HEK293 (cell line): ENCODE measurements around the gene VPS13D.

Experiments used
- CTCF ChIA-PET: fragments of 350-600 bp; formaldehyde crosslinking; extraction: SDS; loops from one replicate; lab custom pipeline; 2021; ENCODE audit warnings: antibody characterized with exemption; lab: Yijun Ruan, JAX
- POLR2A ChIA-PET: fragments of 300-600 bp; formaldehyde crosslinking; extraction: SDS; loops from one replicate; lab custom pipeline; 2020; ENCODE audit warnings: antibody characterized with exemption, inconsistent platforms; lab: Yijun Ruan, JAX
- H3K27ac ChIP-seq: fragments of 200-500 bp; sonication (Bioruptor generic); 2 replicates; pipeline ENCODE4 v1.5.1; 2014; ENCODE audit warnings: low read depth, low read length, control low read depth, inconsistent platforms; ENCODE audit errors: extremely low read depth
- H3K36me3 ChIP-seq, 2 experiments: fragments of 200-500 bp in 1 of 2; sonication (Bioruptor generic) in 1 of 2; 1 replicate in 1 of 2; 2 replicates in 1 of 2; pipeline ENCODE4 v1.5.1; 2014 to 2017; ENCODE audit warnings: inconsistent platforms in 2 of 2, low read length in 2 of 2; ENCODE audit not compliant: control insufficient read depth in 2 of 2, insufficient read depth in 1 of 2
- H3K4me1 ChIP-seq: fragments of 200-500 bp; sonication (Bioruptor generic); 2 replicates; pipeline ENCODE4 v1.5.1; 2014; ENCODE audit warnings: mild to moderate bottlenecking, low read length, inconsistent platforms; ENCODE audit not compliant: control insufficient read depth, insufficient read depth
- H3K4me3 ChIP-seq: 2 replicates; pipeline ENCODE4 v1.5.1; 2011; ENCODE audit warnings: low read depth, mild to moderate bottlenecking, control low read depth, low read length, moderate library complexity
- H3K9me3 ChIP-seq: fragments of 200-500 bp; sonication (Bioruptor generic); 2 replicates; pipeline ENCODE4 v1.5.1; 2014; ENCODE audit warnings: low read depth, low read length, inconsistent platforms; ENCODE audit not compliant: control insufficient read depth, insufficient read depth
- BCL11A ChIP-seq: fragments of 450-650 bp; formaldehyde crosslinking; IDR thresholded peaks from 2 replicates; pipeline ENCODE4 v1.5.1; 2016; ENCODE audit warnings: low read depth, missing biosample characterization, missing genetic modification characterization
- GLI2 ChIP-seq: fragments of 450-650 bp; formaldehyde crosslinking; IDR thresholded peaks from 2 replicates; pipeline ENCODE4; 2017; ENCODE audit warnings: missing biosample characterization, missing genetic modification characterization, low read depth, borderline replicate concordance
- MEIS1 ChIP-seq: sonication (generic); formaldehyde crosslinking; IDR thresholded peaks from 2 replicates; pipeline ENCODE4 v1.8.1; 2022; ENCODE audit warnings: missing genetic modification reagents, mild to moderate bottlenecking, borderline replicate concordance
- PRDM1 ChIP-seq: fragments of 450-650 bp; formaldehyde crosslinking; IDR thresholded peaks from 2 replicates; pipeline ENCODE4; 2016; ENCODE audit warnings: missing biosample characterization, missing genetic modification characterization
- RBAK ChIP-seq: fragments of 450-650 bp; formaldehyde crosslinking; IDR thresholded peaks from 2 replicates; pipeline ENCODE4 v1.5.1; 2016; ENCODE audit warnings: missing biosample characterization, missing genetic modification characterization
- SP3 ChIP-seq: fragments of 450-650 bp; formaldehyde crosslinking; IDR thresholded peaks from 2 replicates; pipeline ENCODE4 v1.5.1; 2016; ENCODE audit warnings: missing biosample characterization, missing genetic modification characterization
- TRIM28 ChIP-seq: IDR thresholded peaks from 2 replicates; pipeline ENCODE4 v1.6.1; 2011; ENCODE audit warnings: low read length, control low read depth, borderline replicate concordance
- ZNF10 ChIP-seq: fragments of 450-650 bp; formaldehyde crosslinking; IDR thresholded peaks from 2 replicates; pipeline ENCODE4 v1.5.1; 2017; ENCODE audit warnings: missing biosample characterization, missing genetic modification characterization
- ZNF292 ChIP-seq: fragments of 450-650 bp; formaldehyde crosslinking; IDR thresholded peaks from 2 replicates; pipeline ENCODE4 v1.5.1; 2016; ENCODE audit warnings: low read depth, missing biosample characterization, missing genetic modification characterization, borderline replicate concordance
- ZNF302 ChIP-seq: fragments of 450-650 bp; formaldehyde crosslinking; IDR thresholded peaks from 2 replicates; pipeline ENCODE4 v1.5.1; 2016; ENCODE audit warnings: missing biosample characterization, missing genetic modification characterization, low read depth
- ZNF350 ChIP-seq: fragments of 450-650 bp; formaldehyde crosslinking; IDR thresholded peaks from 2 replicates; pipeline ENCODE4 v1.5.0; 2017; ENCODE audit warnings: missing biosample characterization, mild to moderate bottlenecking, missing genetic modification characterization
- ZNF391 ChIP-seq: fragments of 450-650 bp; formaldehyde crosslinking; IDR thresholded peaks from 2 replicates; pipeline ENCODE4 v1.5.1; 2016; ENCODE audit warnings: low read depth, missing biosample characterization, missing genetic modification characterization, borderline replicate concordance
- ZNF530 ChIP-seq: fragments of 450-650 bp; formaldehyde crosslinking; IDR thresholded peaks from 2 replicates; pipeline ENCODE4 v1.5.1; 2016; ENCODE audit warnings: low read depth, missing biosample characterization, missing genetic modification characterization
- ZNF600 ChIP-seq: fragments of 450-650 bp; formaldehyde crosslinking; IDR thresholded peaks from 2 replicates; pipeline ENCODE4 v1.5.1; 2016; ENCODE audit warnings: missing biosample characterization, missing genetic modification characterization
- ZNF624 ChIP-seq: fragments of 450-650 bp; formaldehyde crosslinking; IDR thresholded peaks from 2 replicates; pipeline ENCODE4 v1.5.1; 2017; ENCODE audit warnings: missing biosample characterization, missing genetic modification characterization
- ZNF776 ChIP-seq: fragments of 450-650 bp; formaldehyde crosslinking; IDR thresholded peaks from 2 replicates; pipeline ENCODE4 v1.5.0; 2017; ENCODE audit warnings: missing biosample characterization, missing genetic modification characterization, borderline replicate concordance
- ZNF777 ChIP-seq: fragments of 450-650 bp; formaldehyde crosslinking; IDR thresholded peaks from 2 replicates; pipeline ENCODE4 v1.5.1; 2017; ENCODE audit warnings: missing biosample characterization, missing genetic modification characterization, borderline replicate concordance
- ZNF837 ChIP-seq: fragments of 450-650 bp; formaldehyde crosslinking; IDR thresholded peaks from 2 replicates; pipeline ENCODE4 v1.5.1; 2016; ENCODE audit warnings: missing biosample characterization, missing genetic modification characterization
- ZSCAN16 ChIP-seq: fragments of 450-650 bp; formaldehyde crosslinking; IDR thresholded peaks from 2 replicates; pipeline ENCODE4 v1.5.1; 2016; ENCODE audit warnings: missing biosample characterization, missing genetic modification characterization
- ZSCAN23 ChIP-seq: fragments of 450-650 bp; formaldehyde crosslinking; IDR thresholded peaks from 2 replicates; pipeline ENCODE4 v1.5.1; 2016; ENCODE audit warnings: missing biosample characterization, missing genetic modification characterization
- TF ChIP-seq, protein P1 (sequence below): fragments of 450-650 bp; formaldehyde crosslinking; IDR thresholded peaks from 2 replicates; pipeline ENCODE4 v1.5.1; 2017; ENCODE audit warnings: missing biosample characterization, missing genetic modification characterization

Gene VPS13D

DNA sequence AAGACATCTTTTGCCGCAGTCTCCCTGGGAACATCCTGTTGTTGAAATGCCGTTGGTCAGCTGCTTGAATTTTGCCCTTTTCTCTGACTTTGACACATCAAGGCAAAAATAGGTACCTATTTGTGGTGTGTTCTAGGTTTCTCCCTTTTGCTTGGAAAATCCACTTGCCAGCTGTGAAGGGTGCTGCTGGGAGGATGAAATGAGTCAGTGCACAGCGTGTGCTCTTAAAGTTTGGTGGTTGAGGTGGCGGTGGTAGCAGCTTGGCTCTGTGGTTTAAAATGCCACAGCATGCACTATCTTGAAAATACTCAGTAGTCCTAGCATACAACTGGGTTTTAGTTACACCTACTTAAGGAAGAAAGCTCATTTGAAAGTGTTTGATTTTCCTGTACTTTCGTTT, 204.3 kb downstream of the VPS13D start (continued):
- TF ChIP-seq ZNF624 (tag by site-specific recombination) = no peak
- no peak for TF ChIP-seq ZNF600 (tag by site-specific recombination)
- peak; percentile 64 for TF ChIP-seq PRDM1 (tag by site-specific recombination)
- no peak for TF ChIP-seq BCL11A (tag by site-specific recombination)
- no peak for TF ChIP-seq ZNF391
- TF ChIP-seq ZNF350 = no peak
- TF ChIP-seq ZNF837 (tag by site-specific recombination) = no peak
- TF ChIP-seq MEIS1 (CRISPR knock-in tag) = no peak
- no peak for TF ChIP-seq SP3
- no peak for TF ChIP-seq ZSCAN23
- TF ChIP-seq GLI2 = no peak
- TF ChIP-seq, protein P1, sequence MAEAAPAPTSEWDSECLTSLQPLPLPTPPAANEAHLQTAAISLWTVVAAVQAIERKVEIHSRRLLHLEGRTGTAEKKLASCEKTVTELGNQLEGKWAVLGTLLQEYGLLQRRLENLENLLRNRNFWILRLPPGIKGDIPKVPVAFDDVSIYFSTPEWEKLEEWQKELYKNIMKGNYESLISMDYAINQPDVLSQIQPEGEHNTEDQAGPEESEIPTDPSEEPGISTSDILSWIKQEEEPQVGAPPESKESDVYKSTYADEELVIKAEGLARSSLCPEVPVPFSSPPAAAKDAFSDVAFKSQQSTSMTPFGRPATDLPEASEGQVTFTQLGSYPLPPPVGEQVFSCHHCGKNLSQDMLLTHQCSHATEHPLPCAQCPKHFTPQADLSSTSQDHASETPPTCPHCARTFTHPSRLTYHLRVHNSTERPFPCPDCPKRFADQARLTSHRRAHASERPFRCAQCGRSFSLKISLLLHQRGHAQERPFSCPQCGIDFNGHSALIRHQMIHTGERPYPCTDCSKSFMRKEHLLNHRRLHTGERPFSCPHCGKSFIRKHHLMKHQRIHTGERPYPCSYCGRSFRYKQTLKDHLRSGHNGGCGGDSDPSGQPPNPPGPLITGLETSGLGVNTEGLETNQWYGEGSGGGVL = no peak
- TF ChIP-seq RBAK (tag by site-specific recombination) = no peak
- TF ChIP-seq ZNF530 (tag by site-specific recombination) = no peak
- TF ChIP-seq ZNF777 (tag by site-specific recombination) = no peak
- 0 out of 2 replicates have a peak, but pooled peaks have one; percentile 13 for TF ChIP-seq ZNF10

DNA sequence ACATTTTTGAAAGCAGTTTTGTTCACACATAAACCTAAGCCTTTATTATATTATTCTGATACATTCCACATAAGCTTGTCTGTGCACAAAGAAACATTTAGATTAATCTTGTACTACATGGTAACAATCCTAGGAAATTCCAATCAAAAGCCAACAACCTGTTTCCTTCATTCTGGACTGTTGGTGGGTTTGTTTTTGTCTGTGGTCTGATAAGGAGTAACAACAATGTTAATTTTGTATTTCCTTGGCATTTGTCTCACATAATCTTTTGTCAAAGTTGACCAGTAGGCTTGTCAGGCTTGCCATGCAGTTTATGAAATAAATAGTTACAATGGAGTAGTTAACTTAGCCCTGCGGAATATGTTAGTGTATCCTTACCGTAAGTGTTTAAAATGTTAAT, 204.9 kb downstream of the VPS13D start:
- POLR2A ChIA-PET = interaction anchor here (0.6 to 3.0 kb wide), 3 partner anchors 11 to 184 kb away, joined by 3 to 9 read pairs (median 7); partner anchors contain the start of gene DHRS3
- Histone ChIP-seq H3K36me3 (peaks cover 0 to 21% of the 10 kb centered on the region in 2 experiments; a peak in 1 of 3 replicates), H3K27ac (no peak overlapping the region), H3K4me3 (no peak overlapping the region), H3K4me1 (peaks cover 16% of the 10 kb centered on the region), H3K9me3 (no peaks in the 10 kb centered on the region)
- CTCF ChIA-PET = interaction anchor here (0.5 to 1.7 kb wide), 5 partner anchors 9 to 206 kb away, joined by 3 to 11 read pairs (median 3); no protein-coding TSS in a partner anchor
- no peak for TF ChIP-seq GLI2
- no peak for TF ChIP-seq ZNF302 (tag by site-specific recombination)
- no peak for TF ChIP-seq ZNF776 (tag by site-specific recombination)
- TF ChIP-seq ZSCAN16 = no peak
- no peak for TF ChIP-seq TRIM28

DNA sequence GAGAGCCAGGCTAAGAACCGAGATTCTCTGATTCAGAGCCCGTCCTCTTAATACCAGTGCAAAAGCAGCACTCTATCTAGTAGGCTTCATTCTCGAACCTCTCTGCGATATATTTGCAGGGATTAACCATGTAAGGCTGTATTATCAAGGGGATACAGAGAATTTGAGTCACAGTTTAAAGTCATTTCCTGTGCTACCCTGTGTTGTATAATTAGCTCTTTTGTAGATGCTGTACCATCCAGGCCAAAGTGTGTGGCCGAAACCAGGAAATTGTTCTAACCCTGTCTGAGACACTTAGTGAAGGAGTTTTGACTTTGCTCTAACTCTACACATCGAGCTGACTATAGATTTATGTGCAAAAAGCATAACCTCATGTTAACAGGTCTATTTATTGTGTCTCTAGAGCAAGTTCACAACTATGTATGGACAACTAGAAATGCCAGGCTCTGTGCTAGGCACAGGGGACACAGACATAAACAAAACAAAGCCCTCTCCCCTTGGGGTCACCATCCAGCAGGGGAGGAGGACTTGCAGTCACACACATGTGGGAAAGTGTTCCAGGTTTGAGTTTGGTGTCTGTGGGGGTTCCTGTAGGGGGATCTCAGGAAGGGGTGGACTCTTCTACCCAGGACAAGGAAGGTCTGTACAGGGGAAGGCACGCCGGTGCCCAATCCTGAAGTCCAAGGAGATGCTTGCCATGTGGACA, 206.0 kb downstream of the VPS13D start:
- CTCF ChIA-PET = interaction anchor here (1.7 kb wide), 1 partner anchor 14 kb away, joined by 11 read pairs; no protein-coding TSS in a partner anchor
- Histone ChIP-seq H3K27ac (no peak overlapping the region), H3K4me1 (peaks cover 16% of the 10 kb centered on the region), H3K36me3 (peaks cover 0 to 21% of the 10 kb centered on the region in 2 experiments; a peak in 1 of 3 replicates), H3K4me3 (no peak overlapping the region), H3K9me3 (no peaks in the 10 kb centered on the region)
- TF ChIP-seq ZNF292 (tag by site-specific recombination) = no peak
- POLR2A ChIA-PET = interaction anchor here (3.0 kb wide), 1 partner anchor 183 kb away, joined by 7 read pairs; the partner anchor contains the start of gene DHRS3
